DMS 273 (cell line): Measurements from ENCODE around the gene CCDC12.
"Not testable (repeated sequence)": the region's sequence is repeated elsewhere in the genome, so short reads cannot be mapped to it uniquely, and the experiment has no call there.

Experiments
- DNase-seq: peaks from one replicate; lab custom pipeline; 2025; ENCODE audit not compliant: unreplicated experiment; lab: John Stamatoyannopoulos, UW

The CCDC12 gene

GRCh38 chr3:46981932-46982471, 5.5 kb upstream of the CCDC12 start:
- DNase-seq = no peak

GRCh38 chr3:46979958-46980497, 3.5 kb upstream of the CCDC12 start:
- peak; percentile 68 for DNase-seq

DNA sequence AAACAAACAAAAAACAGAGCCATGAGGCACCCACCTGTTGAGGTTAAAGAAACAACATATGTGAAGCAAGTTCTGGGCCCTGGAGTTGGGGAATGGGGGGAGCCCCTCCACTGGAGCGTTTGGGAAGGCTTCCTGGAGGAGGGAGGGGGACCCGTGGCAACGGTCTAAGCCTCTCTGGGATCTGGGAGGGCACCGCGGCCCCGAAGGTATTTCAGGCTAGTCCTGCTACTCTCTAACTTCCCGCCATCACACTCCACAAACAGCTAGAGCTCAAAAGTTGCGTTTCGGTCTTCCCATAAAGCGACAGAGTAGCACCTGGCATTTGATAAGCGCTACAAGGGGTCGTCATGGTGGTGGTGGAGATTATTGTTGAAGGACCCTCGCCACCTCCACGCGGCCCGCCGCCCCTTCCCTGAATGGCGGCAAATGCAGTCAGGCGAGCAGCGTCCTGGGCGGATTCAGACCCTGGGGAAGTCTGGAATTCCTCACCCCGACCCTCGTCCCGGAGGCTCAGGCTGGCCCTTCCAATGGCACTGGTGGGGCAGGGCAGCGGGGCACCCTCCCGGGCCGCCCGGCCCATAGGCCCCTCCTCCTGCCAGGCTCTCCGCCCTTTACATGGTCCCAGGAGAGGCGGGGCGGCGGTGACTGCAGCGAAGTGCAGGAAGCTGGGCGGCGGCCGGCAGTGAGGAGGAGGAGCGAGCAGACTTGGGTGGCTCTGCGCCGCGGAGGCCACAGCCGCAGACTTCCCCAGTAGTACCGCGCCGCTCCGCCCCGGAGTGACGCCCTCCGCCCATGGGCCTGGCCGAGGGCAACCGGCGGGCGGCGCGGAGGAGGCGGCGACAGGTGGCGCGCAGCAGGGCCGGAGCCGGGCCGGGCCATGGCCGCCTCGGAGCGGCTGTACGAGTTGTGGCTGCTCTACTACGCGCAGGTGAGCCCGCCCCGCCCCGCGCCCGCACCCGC, 2.7 kb upstream of the CCDC12 start, which contains the start of gene NBEAL2:
Gene NBEAL2 (plus strand): TSS at position 682 of the 960 bp plus-strand sequence. CDS start 196 bp downstream, at position 878.
- DNase-seq = peak; percentile 94

- no peak for DNase-seq
Measured at GRCh38 chr3:46978381-46978780, 1.8 kb upstream of the CCDC12 start.

- DNase-seq = no peak
Measured at GRCh38 chr3:46977811-46978195, 1.3 kb upstream of the CCDC12 start.

DNA sequence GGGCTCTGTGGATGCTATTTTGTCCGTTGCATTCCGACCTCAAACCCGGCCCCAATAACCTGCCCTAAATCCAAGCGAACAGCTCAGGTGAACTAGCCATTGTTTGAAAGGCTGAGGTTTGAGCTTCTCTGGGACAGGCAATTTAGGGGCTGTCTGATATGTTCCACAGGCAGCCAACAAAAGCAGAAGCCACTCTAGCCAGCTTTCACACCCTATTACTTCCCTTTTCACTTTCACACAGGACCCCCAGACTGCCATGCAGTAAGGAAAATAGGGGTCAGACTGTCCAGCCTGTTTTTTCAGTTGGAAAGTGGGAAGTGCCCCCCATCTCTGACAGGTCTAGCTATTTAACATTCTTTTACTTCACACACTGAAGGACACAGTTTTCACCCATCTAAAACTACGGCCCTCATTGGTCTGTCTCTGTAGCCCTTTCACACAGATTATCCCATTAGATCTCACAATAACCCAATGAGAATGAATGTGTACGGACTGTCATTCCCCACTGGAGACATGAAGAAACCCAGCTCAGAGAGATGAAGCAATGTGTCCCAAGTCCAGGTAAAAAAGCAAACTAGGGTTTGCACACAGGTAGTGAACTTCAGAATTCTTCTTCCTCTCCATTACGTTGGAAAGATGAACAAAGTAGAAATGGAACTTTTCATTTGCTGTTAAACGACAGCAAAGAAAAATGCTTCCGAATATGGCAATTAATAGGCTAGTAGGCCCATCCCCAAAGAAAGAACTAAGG, 1.9 kb downstream of the CCDC12 start:
- DNase-seq = no peak

GRCh38 chr3:46972396-46972795, 4.1 kb downstream of the CCDC12 start:
- no peak for DNase-seq

DNA sequence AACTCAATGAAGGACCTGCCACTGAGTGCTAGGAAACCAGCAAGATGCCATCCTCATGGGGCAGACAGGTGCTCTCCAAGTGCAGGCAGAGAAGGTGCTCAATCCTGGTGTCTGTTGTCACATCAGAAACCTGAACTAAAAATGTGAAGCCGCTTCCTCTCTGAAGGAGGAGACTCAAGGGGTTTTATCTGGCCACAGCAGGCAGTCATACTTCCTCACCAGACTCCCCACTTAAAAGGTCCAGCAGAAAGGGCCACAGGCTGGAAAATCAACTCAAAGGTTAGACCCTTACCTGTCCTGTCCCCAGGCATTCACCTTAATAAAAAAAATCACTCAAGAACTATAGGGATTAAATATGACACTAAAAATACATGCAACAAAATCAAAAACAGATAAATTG, 4.8 kb downstream of the CCDC12 start:
- DNase-seq = no peak

- no peak for DNase-seq
Measured at GRCh38 chr3:46971151-46971550, 5.4 kb downstream of the CCDC12 start.

DNA sequence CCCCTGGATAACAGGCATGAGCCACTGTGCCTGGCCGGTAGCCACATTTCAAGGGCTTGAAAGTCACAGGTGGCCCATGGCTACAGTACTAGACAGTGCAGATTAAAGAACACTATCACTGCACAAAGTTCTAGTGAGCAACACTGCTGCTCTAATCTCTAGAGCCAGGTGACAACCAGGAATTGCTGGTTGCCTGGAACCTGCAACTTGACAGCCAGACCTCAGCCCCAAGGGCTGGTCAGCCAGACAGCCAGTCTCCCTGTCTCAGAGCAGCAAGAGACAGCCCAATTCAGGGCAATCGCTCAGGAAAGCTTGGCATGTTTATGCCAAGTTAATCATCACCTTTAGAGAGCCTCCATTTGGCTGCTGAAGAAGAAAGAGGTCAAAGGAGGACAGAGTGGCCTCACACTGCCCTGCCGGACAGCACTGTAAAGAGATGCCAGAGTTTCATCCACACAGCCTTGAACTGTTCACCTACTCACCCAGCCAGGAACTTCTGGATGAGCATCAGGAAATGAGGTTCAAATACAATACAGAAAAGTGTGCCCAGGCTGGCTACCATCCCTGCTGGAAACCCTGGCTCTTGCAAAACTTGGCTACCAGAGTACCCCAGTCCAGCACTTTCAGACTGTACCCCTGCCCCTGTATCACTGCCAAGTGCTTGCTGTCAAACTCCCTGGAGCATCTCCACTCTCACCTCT, 6.0 kb downstream of the CCDC12 start:
- no peak for DNase-seq

GRCh38 chr3:46968783-46969428, 7.6 kb downstream of the CCDC12 start:
- no peak for DNase-seq

DNA sequence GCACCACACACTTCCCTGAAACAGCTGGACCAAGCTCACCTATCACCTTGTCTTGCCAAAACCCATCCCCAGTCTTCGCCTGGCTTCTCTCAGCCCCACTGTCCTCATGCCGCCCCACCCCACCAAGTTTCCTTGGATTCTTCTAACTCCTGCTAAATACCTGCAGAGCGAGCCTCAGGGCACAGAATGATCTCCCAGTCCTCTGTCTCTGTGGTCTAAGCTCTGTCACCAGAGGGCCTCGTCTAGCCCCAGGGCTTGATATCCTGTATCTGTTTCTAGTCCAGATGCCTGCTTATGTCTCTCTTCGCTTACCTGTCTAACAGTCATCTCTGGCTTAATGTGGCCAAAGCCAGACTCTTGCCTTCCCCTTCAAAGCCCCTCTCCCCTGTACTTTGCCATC, 9.7 kb downstream of the CCDC12 start:
- no peak for DNase-seq

- DNase-seq = no peak
Measured at GRCh38 chr3:46965151-46965550, 11.4 kb downstream of the CCDC12 start.

DNA sequence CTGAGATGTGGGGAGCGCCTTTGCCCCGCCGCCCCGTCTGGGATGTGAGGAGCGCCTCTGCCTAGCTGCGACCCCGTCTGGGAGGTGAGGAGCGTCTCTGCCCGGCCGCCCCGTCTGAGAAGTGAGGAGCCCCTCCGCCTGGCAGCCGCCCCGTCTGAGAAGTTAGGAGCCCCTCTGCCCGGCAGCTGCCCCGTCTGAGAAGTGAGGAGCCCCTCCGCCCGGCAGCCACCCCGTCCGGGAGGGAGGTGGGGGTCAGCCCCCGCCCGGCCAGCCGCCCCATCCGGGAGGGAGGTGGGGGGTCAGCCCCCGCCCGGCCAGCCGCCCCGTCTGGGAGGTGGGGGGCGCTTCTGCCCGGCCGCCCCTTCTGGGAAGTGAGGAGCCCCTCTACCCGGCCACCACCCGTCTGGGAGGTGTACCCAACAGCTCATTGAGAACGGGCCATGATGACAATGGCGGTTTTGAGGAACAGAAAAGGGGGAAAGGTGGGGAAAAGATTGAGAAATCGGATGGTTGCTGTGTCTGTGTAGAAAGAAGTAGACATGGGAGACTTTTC, 12.4 kb downstream of the CCDC12 start:
- not testable (repeated sequence) for DNase-seq

DNA sequence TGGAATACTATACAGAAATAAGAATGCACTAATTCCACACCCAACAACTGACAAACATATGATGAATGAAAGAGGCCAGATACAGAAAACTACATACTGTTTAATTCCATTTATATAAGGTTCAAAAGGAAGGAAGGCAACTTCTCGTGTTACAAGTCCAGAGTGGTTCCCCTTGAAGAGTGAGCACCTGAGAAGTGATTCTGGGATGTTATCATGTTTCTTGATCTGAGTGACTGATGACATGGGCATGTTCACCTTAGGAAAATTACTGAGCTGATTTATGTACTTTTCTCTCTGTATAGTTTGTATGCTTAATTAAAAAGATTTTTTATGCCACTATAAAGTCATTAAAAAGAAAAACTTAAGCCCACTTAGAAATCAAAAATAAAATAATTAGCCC, 13.6 kb downstream of the CCDC12 start:
- no peak for DNase-seq

GRCh38 chr3:46962427-46962826, 14.1 kb downstream of the CCDC12 start:
- DNase-seq = no peak

- no peak for DNase-seq
Measured at GRCh38 chr3:46960835-46961234, 15.7 kb downstream of the CCDC12 start.

- DNase-seq = peak; percentile 38
Measured at GRCh38 chr3:46960081-46960701, 16.4 kb downstream of the CCDC12 start.

DNA sequence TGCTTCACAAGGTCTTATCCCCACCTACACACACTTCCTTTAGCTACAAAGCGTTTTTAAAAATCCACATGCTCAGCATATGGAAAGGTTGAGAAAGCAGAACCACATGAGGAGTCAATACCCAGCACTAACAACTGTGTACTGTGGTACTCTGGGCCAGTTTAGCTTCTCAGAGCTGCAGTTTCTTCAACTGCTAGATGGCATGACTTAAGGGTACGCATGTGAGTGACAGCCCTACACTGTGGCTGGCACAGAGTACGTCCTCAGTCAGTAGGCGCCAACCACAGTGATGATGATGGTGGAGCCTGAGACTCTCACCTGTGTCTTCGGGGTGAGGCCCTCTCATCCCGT, 17.4 kb downstream of the CCDC12 start:
- DNase-seq = no peak
